HEK293 (cell line): Measurements from ENCODE around the gene IFNAR1.

Experiments used
- CTCF ChIP-seq: fragments of 450-650 bp; formaldehyde crosslinking; IDR thresholded peaks from 2 replicates; pipeline ENCODE4 v1.5.1; 2016; ENCODE audit warnings: missing biosample characterization, missing genetic modification characterization
- HOXA7 ChIP-seq: sonication (generic); formaldehyde crosslinking; IDR thresholded peaks from 2 replicates; pipeline ENCODE4 v1.8.1; 2022; ENCODE audit warnings: missing genetic modification reagents, borderline replicate concordance
- TRIM28 ChIP-seq: IDR thresholded peaks from 2 replicates; pipeline ENCODE4 v1.6.1; 2011; ENCODE audit warnings: low read length, control low read depth, borderline replicate concordance
- ZFP41 ChIP-seq: fragments of 450-650 bp; formaldehyde crosslinking; IDR thresholded peaks from 2 replicates; pipeline ENCODE4 v1.5.1; 2016; ENCODE audit warnings: missing biosample characterization, missing genetic modification characterization, borderline replicate concordance
- ZFP69B ChIP-seq: fragments of 450-650 bp; formaldehyde crosslinking; IDR thresholded peaks from 2 replicates; pipeline ENCODE4 v1.5.1; 2016; ENCODE audit warnings: missing biosample characterization, missing genetic modification characterization
- ZNF10 ChIP-seq: fragments of 450-650 bp; formaldehyde crosslinking; IDR thresholded peaks from 2 replicates; pipeline ENCODE4 v1.5.1; 2017; ENCODE audit warnings: missing biosample characterization, missing genetic modification characterization
- ZNF549 ChIP-seq: fragments of 450-650 bp; IDR thresholded peaks from 2 replicates; pipeline ENCODE4 v1.5.1; 2018; ENCODE audit warnings: missing biosample characterization, missing genetic modification characterization, mild to moderate bottlenecking, inconsistent platforms, moderate library complexity
- ZNF610 ChIP-seq: fragments of 450-650 bp; formaldehyde crosslinking; IDR thresholded peaks from 2 replicates; pipeline ENCODE4 v1.5.1; 2016; ENCODE audit warnings: missing biosample characterization, missing genetic modification characterization, borderline replicate concordance
- ZNF639 ChIP-seq: fragments of 450-650 bp; formaldehyde crosslinking; IDR thresholded peaks from 2 replicates; pipeline ENCODE4 v1.5.1; 2016; ENCODE audit warnings: missing biosample characterization, missing genetic modification characterization
- ZNF777 ChIP-seq: fragments of 450-650 bp; formaldehyde crosslinking; IDR thresholded peaks from 2 replicates; pipeline ENCODE4 v1.5.1; 2017; ENCODE audit warnings: missing biosample characterization, missing genetic modification characterization, borderline replicate concordance

DNA sequence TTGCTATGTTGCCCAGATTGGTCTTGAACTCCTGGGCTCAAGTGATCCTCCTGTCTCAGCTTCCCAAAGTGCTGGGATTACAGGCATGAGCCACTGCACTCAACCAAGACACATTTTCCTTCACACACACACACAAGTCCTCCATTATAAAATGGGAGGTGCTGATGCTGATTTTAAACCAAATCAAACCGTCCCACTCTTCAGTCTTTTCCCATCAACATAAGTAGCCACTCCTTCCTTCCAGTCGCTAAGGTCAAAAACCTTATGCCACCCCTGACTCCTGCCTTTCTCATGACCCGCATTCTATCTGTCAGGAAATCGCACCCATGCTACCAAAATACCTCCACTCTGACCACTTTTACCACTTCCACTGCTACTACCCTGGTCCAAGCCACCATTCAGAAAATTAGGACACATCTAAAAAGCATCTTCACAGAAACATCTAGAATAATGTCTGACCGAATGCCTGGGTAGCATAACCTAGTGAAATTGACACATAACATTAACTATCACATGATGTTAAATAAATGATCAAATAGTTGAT is 50.4 kb downstream of the IFNAR1 start:
- no peak for TF ChIP-seq ZNF549 (tag by site-specific recombination)
- no peak for TF ChIP-seq ZFP41 (tag by site-specific recombination)
- TF ChIP-seq CTCF (tag by site-specific recombination) = no peak
- TF ChIP-seq ZNF639 = no peak
- no peak for TF ChIP-seq ZFP69B (tag by site-specific recombination)
- TF ChIP-seq HOXA7 (CRISPR knock-in tag) = no peak
- TF ChIP-seq ZNF610 (tag by site-specific recombination) = no peak
- no peak for TF ChIP-seq TRIM28
- TF ChIP-seq ZNF777 = no peak
- no peak for TF ChIP-seq ZNF10
